Measurements from ENCODE around the gene ZDHHC19. TPM values are rescaled to one million over a fixed set of nuclear protein-coding genes. Genes with fewer than 3 reads are reported as not detected.

ZDHHC19 gene
- total and polyA plus RNA-seq, 2 donors from 2014 or later, result 0.57 to 0.92 TPM

- Histone ChIP-seq H3K9me3 (ENCODE audit: control insufficient read depth in 2 of 3, insufficient read depth in 1 of 3, low read length in 3 of 3) (no peaks in the 10 kb centered on the region), H3K27me3 (ENCODE audit: control insufficient read depth, insufficient read depth, low read length) (no peaks in the 10 kb centered on the region), H3K9ac (ENCODE audit: low read length in 3 of 3) (no peak overlapping the region), H3K4me1 (ENCODE audit: control insufficient read depth in 2 of 3, insufficient read depth in 2 of 3, low read depth in 1 of 3, low read length in 3 of 3) (no peaks in the 10 kb centered on the region), H3K27ac (ENCODE audit: low read depth in 2 of 2, low read length in 2 of 2) (no peak overlapping the region), H3K4me3 (ENCODE audit: low read length in 3 of 3) (no peak overlapping the region), H3K36me3 (ENCODE audit: control insufficient read depth in 2 of 3, insufficient read depth in 3 of 3, low read length in 3 of 3) (no peaks in the 10 kb centered on the region)
- DNase-seq (peak in 1 of 5 donors; percentile 84), FAIRE-seq (no peak)
- intact Hi-C loops (cut with DNase I), result no loop called here
- TF ChIP-seq, protein P1, sequence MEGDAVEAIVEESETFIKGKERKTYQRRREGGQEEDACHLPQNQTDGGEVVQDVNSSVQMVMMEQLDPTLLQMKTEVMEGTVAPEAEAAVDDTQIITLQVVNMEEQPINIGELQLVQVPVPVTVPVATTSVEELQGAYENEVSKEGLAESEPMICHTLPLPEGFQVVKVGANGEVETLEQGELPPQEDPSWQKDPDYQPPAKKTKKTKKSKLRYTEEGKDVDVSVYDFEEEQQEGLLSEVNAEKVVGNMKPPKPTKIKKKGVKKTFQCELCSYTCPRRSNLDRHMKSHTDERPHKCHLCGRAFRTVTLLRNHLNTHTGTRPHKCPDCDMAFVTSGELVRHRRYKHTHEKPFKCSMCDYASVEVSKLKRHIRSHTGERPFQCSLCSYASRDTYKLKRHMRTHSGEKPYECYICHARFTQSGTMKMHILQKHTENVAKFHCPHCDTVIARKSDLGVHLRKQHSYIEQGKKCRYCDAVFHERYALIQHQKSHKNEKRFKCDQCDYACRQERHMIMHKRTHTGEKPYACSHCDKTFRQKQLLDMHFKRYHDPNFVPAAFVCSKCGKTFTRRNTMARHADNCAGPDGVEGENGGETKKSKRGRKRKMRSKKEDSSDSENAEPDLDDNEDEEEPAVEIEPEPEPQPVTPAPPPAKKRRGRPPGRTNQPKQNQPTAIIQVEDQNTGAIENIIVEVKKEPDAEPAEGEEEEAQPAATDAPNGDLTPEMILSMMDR (IDR thresholded peaks at IDR 0.05; ENCODE audit: borderline replicate concordance, extremely low read depth, insufficient read depth), result no peak
Observed at GRCh38 chr3:196202516-196202970, 8.7 kb downstream of the ZDHHC19 start.

DNA sequence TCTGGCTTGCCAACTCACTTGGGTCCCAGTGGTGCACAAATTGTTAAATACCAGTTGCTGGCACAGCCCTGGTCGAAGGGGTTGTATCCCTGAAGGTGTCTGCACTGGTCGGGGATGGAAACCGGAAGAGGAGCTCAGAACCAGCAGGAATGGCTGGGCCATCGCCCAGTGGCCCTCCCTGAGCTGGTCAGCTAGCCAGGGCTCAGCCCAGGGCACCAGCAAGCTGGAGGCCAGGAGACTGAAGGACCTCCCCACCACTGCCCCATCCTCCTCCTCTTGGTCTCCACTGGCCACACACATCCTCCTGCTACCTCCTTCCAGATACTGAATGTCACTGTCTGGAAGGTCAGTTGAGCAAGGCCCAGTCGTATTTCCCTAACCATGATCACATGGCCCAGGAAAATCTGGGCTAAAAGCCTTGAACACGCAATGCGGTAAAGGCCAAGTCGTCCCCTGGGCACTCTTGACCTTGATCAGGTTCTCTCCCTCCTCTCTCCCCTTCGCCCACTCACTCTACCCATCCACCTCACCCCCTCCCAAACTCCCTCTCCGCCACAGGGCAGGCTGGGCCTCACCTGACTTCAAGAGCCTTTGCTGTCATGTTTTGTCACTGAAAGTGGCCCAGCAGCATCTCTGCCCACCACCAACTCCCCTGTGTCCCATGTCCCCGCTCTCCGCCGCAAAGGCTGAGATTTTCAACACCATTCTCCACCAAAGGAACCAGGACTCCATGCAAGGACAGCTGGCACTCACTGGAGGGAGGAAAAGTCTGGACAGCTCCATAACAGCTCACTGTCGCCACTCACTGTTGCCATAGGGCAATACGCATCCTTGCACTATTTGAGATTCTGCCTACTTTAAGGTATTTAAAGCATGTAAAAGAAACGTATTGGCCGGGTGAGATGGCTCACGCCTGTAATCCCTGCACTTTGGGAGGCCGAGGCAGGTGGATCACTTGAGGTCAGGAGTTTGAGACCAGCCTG, 12.1 kb downstream of the ZDHHC19 start:
- no peak for FAIRE-seq

DNA sequence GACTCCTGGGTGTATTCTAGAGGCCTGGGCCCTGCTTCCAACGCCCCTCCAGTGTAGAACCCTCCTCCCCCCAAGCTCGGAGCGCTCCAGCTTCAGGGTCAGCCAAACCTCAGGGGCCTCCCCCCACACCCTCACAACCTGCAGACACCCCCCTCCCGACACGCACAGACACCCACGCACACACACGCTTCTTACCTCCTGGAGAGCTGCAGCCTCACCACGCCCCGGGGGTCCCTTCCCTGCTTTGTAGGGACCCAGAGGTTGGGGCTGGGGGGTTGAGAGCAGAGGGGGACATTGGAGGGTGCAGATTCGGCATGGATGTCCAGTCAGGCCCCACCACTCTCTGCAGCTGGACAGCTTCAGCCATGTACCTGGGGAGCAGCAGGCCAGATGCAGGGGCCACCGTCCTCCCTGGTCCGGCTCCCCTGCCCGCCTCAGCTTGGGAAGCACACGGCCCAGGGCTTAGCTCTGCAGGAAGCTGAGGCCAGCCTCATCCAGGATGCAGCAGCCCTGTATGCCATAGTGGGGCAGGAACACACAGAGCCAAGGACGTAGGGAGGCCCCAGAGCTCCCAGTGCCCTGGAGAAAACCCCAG, 13.0 kb downstream of the ZDHHC19 start:
- no peaks in the 10 kb centered on the region for H3K9me3 ChIP-seq (ENCODE audit: control insufficient read depth in 2 of 3, insufficient read depth in 1 of 3, low read length in 3 of 3)

More for the DNA sequence above, 12.1 kb downstream of the ZDHHC19 start:
- Histone ChIP-seq H3K27ac (ENCODE audit: low read depth in 2 of 2, low read length in 2 of 2) (no peak overlapping the region), H3K27me3 (ENCODE audit: control insufficient read depth, insufficient read depth, low read length) (no peaks in the 10 kb centered on the region), H3K4me1 (ENCODE audit: control insufficient read depth in 2 of 3, insufficient read depth in 2 of 3, low read depth in 1 of 3, low read length in 3 of 3) (no peaks in the 10 kb centered on the region), H3K4me3 (ENCODE audit: low read length in 3 of 3) (no peak overlapping the region), H3K9me3 (ENCODE audit: control insufficient read depth in 2 of 3, insufficient read depth in 1 of 3, low read length in 3 of 3) (no peaks in the 10 kb centered on the region), H3K36me3 (ENCODE audit: control insufficient read depth in 2 of 3, insufficient read depth in 3 of 3, low read length in 3 of 3) (no peaks in the 10 kb centered on the region), H3K9ac (ENCODE audit: low read length in 3 of 3) (no peak overlapping the region)
- TF ChIP-seq, protein P1 (IDR thresholded peaks at IDR 0.05; ENCODE audit: borderline replicate concordance, extremely low read depth, insufficient read depth), result no peak
- peak in 1 of 5 donors; percentile 52 for DNase-seq
- intact Hi-C loops (cut with DNase I), result no loop called here

More for the DNA sequence above, 13.0 kb downstream of the ZDHHC19 start:
- H3K4me1 ChIP-seq (ENCODE audit: control insufficient read depth in 2 of 3, insufficient read depth in 2 of 3, low read depth in 1 of 3, low read length in 3 of 3), result peaks cover 0 to 4% (median 0%) of the 10 kb centered on the region in 3 donors
- peak in 1 of 5 donors; percentile 64 for DNase-seq
- intact Hi-C loops (cut with DNase I), result no loop called here
- no peak overlapping the region for H3K27ac ChIP-seq (ENCODE audit: low read depth in 2 of 2, low read length in 2 of 2)
- H3K27me3 ChIP-seq (ENCODE audit: control insufficient read depth, insufficient read depth, low read length), result no peaks in the 10 kb centered on the region
- TF ChIP-seq, protein P1 (IDR thresholded peaks at IDR 0.05; ENCODE audit: borderline replicate concordance, extremely low read depth, insufficient read depth), result no peak
- no peak overlapping the region for H3K9ac ChIP-seq (ENCODE audit: low read length in 3 of 3)
- FAIRE-seq, result no peak
- no peaks in the 10 kb centered on the region for H3K36me3 ChIP-seq (ENCODE audit: control insufficient read depth in 2 of 3, insufficient read depth in 3 of 3, low read length in 3 of 3)
- no peak overlapping the region for H3K4me3 ChIP-seq (ENCODE audit: low read length in 3 of 3)

Data from kidney (tissue), 14 donors.